Measurements from ENCODE around the gene KMT2E.

KMT2E gene

GRCh38 chr7:105133986-105134655 lies 120.1 kb downstream of the KMT2E start:
- no peak for DNase-seq

- no peak for DNase-seq
Measured at GRCh38 chr7:105136221-105136620, 122.2 kb downstream of the KMT2E start.

GRCh38 chr7:105137898-105138297 lies 123.9 kb downstream of the KMT2E start:
- DNase-seq, result no peak

GRCh38 chr7:105139381-105139780 lies 125.4 kb downstream of the KMT2E start:
- no peak for DNase-seq

- DNase-seq, result no peak
Measured at GRCh38 chr7:105141068-105141467, 127.1 kb downstream of the KMT2E start.

- DNase-seq, result no peak
Measured at GRCh38 chr7:105149827-105150226, 135.8 kb downstream of the KMT2E start.

GRCh38 chr7:105151152-105151551 lies 137.1 kb downstream of the KMT2E start:
- no peak for DNase-seq

GRCh38 chr7:105153531-105153930 lies 139.5 kb downstream of the KMT2E start:
- no peak for DNase-seq

- no peak for DNase-seq
Measured at GRCh38 chr7:105154084-105154483, 140.1 kb downstream of the KMT2E start.

- no peak for DNase-seq
Measured at GRCh38 chr7:105156731-105157130, 142.7 kb downstream of the KMT2E start.

- no peak for DNase-seq
Measured at GRCh38 chr7:105157278-105157677, 143.3 kb downstream of the KMT2E start.

GRCh38 chr7:105161366-105161765 lies 147.4 kb downstream of the KMT2E start:
- DNase-seq, result no peak
